HG03342 (cell line): ENCODE data around the gene CNKSR1.

ENCODE experiments used
- ATAC-seq: cut with Tn5 transposase; IDR thresholded peaks from one replicate; pipeline ENCODE4 v1.9.1; 2021; ENCODE audit warnings: mild to moderate bottlenecking, moderate library complexity; ENCODE audit not compliant: unreplicated experiment

Gene CNKSR1

GRCh38 chr1:26182383-26182696 lies 5.0 kb downstream of the CNKSR1 start:
- ATAC-seq = no peak

DNA sequence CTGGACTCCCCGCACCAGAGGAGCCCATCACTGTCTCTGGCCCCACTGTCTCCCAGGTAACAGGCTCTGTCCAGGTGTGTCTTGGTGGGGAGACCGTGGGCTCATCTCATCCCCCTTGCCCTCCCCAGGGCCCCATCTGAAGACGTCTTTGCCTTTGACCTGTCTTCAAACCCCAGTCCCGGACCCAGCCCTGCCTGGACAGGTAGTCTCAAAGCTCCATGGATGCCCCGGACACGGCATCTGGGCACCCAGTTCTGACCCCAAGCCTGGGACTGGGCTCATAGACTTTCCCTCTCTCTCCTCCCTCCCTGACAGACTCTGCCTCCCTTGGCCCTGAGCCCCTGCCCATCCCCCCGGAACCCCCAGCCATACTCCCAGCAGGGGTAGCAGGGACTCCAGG lies 6.8 kb downstream of the CNKSR1 start:
- ATAC-seq = no peak

DNA sequence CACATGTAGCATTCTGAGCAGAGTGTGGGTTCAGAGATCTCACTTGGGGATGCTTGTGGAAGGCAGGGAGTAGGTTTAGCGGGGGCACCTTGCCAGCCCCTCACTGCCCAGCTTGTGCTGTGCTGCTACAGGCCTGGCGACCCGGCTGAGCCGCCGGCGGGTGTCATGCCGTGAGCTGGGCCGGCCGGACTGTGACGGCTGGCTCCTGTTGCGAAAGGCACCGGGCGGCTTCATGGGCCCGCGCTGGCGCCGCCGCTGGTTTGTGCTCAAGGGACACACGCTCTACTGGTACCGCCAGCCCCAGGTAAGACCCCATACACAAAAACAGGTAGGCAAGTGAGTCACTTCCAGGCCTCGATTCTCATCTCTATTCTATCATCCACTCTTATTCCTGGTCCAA lies 7.6 kb downstream of the CNKSR1 start:
- no peak for ATAC-seq

DNA sequence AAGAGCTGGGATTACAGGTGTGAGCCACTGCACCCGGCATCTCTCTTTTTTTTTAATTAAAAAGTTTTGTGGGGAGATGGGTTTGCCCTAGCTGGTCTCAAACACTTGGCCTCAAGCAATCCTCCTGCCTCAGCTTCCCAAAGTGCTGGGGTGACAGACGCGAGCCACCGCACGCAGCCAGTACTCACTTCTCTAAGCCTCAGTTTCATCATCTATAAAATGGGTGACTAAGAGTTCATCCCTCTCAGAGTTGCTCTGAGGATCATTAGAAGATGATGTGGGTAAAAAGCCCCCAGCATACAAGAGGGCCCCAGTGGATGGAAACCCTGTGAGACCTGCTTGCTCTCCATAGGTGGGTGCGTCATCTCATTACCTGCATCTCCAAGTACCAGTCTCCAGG lies 10.6 kb downstream of the CNKSR1 start:
- no peak for ATAC-seq

- ATAC-seq = no peak
Measured at GRCh38 chr1:26188477-26188876, 11.2 kb downstream of the CNKSR1 start.

DNA sequence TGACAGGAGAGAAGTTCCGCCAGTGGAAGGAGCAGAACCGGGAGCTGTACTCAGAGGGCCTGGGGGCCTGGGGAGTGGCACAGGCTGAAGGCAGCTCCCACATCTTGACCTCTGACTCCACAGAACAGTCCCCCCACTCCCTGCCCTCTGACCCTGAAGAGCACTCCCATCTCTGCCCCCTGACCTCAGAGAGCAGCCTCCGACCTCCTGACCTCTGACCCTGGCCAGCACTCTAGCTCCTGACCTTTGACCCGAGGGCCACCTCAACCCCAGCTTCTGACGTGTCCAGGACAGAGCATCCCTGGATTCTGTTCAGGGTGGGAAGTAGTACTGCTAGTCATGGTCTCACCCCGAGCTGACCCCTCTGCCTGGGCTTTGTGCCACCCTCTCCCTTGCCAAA lies 12.0 kb downstream of the CNKSR1 start:
- no peak for ATAC-seq

DNA sequence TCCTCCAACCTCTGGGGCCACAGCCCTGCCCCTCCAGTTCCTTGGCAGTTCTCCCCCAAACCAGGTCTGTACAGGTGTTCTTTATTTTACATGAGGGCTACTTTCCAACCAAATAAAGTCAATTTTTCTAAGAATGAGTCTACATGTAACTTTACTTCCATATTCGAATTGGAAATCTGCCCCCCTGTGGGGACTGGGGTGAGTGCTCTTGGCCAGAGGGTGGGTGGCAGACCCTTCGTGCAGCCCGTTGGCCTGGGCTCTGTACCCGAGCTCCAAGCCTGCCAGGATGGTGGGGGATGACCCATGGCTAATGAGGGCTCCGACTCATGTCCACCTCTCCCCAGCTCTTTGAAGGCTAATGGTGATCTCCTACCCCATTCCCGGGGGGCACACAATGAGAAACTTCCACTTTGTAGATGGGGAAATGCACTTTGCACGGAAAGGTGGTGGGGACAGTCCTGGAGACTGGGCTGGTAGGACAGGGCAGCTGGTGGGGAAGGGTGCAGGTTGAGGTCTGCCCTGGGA lies 12.5 kb downstream of the CNKSR1 start:
- no peak for ATAC-seq

- no peak for ATAC-seq
Measured at GRCh38 chr1:26190373-26190987, 13.2 kb downstream of the CNKSR1 start, which contains the start of gene CATSPER4. Gene CATSPER4, plus strand, starts transcription at chr1:26190602. Its CDS starts 26 bp downstream, at chr1:26190628.

DNA sequence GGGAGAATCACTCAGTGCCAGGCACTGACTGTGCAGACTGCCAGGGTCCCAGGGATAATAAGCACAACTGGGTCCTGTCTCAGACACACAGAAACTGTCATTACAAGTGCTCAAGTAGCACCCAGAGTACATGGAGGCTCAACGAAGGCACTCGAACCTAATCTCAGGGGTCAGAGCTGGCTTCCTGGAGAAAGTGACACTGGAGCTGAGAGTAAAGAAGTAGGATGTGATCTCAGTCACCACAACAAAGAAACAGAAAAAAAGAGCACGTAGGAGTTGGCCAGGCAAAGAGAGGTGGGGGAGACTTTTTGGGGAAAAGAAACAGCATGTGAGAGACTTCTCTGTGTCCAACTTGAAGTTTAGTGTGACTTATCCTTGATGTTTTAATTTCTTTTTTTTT lies 14.4 kb downstream of the CNKSR1 start:
- ATAC-seq = no peak

DNA sequence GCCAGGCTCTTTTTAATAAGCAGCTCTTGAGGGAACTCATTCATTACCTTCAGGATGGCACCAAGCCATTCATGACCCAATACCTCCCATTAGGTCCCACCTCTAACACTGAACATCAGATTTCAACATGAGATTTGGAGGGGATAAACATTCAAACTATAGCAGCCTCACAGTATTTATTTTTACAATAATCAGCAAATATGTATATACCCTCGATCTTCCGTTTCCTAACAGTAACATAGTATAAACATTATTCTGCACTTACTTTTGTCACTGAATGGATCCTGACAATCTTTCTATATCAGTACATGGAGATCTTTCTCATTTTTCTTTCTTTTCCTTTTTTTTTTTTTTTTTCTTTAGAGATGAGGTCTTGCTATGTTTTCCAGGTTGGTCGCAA lies 18.5 kb downstream of the CNKSR1 start:
- ATAC-seq = no peak

DNA sequence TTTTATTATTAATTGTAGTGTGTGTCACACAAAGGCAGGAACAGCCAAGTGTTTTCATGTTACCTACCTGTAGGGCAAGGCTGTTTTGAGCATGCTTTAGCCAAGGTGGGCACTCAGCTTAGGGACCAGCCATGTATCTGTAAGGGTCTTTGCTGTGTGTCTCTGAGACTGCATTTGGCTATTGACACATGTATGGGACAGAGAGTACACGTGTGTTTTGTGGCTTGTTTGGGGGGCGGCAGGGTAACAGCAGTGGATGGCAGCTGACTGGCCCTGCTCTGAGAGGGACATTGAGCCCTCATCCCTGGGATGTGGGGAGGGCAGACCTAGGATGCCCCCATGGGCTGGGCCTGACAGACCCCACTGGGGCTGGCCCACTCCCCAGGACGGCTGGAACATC lies 20.0 kb downstream of the CNKSR1 start:
- ATAC-seq = no peak

GRCh38 chr1:26197813-26198212 lies 20.5 kb downstream of the CNKSR1 start:
- no peak for ATAC-seq

- ATAC-seq = no peak
Measured at GRCh38 chr1:26200413-26200812, 23.1 kb downstream of the CNKSR1 start.

- no peak for ATAC-seq
Measured at GRCh38 chr1:26203642-26204318, 26.5 kb downstream of the CNKSR1 start.

DNA sequence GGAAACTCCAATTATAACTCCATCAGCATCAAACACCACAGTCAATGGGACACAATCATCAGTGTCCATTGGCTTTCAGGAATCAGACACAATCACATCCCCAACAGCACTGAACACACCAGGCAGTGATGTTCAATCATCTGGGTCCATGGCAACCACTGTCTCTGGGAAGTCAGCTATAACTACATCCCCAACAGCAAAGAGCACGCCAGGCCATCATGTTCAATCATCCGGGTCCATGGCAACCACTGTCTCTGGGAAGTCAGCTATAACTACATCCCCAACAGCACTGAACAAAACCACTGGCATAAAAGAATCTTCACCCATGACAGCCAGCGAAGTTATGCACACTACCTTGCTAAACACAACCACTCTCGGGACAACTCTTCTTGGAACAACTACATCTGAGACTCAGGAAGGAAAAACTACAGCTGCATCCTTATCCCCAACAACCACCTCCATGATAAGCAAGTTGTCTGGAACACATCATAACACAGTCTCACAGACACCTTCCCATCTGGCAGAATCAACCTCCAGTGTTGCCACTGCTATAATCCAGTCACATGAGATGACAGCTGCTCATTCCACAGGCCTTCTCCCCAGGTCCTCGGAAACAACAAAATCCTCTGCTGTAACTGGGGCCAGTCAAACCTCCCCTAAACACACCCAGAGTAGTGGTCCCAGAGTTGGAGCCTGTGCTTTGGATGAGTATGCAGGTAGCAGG lies 33.0 kb downstream of the CNKSR1 start:
- no peak for ATAC-seq

GRCh38 chr1:26212726-26213125 lies 35.4 kb downstream of the CNKSR1 start:
- no peak for ATAC-seq

- no peak for ATAC-seq
Measured at GRCh38 chr1:26213335-26213905, 36.1 kb downstream of the CNKSR1 start.

DNA sequence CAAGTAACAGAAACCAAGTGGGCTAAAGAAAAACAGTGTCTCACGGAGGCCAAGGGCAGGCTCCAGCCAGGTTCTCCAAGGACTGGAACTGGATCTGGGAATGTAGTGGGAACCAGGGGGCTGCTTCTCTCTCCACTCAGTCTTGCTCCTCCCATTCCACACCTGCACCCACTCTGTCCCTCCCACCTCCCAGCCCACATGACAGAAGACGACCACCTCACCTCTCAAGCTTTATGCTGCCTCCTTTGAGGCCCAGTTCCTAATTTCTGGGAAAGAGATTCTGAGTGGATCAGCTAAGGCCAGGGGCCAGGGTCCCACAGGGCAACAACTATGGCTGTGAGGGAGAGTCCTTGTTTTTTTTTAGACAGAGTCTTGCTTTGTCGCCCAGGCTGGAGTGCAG lies 38.0 kb downstream of the CNKSR1 start:
- ATAC-seq = no peak

- ATAC-seq = no peak
Measured at GRCh38 chr1:26218906-26219494, 41.7 kb downstream of the CNKSR1 start.

DNA sequence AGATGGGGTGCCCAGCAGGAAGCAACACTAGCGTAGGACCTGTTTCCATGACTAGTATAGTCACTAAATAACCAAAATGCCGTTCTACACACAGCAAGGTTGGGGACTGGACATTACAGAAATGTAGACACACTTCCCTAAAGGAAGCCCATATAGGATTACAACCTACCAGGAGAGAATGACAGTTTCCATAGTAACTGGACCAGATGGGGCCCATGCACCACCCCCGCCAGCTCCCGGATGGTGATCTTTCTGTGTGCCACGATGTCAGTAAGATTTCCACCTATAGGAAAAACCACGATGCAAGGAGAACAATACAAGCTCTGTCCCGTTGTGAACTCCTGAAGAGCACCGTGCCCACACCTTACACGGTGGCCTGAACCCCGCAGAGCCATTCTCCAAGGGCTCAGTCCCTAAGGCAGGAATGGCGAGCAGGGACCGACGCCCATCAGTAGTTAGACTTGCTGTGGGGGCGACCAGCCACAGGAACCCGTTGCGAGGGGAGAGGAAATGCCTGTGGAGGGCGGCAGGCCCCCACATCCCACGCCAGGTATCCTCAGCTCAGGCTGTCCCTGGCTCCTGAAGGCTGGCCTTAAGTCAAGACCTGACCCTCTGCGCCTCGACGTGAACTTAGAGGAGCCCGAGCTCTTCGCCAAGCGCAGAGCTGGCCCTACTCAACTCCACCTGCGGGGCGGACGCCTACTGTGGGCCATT lies 43.1 kb downstream of the CNKSR1 start:
- no peak for ATAC-seq

DNA sequence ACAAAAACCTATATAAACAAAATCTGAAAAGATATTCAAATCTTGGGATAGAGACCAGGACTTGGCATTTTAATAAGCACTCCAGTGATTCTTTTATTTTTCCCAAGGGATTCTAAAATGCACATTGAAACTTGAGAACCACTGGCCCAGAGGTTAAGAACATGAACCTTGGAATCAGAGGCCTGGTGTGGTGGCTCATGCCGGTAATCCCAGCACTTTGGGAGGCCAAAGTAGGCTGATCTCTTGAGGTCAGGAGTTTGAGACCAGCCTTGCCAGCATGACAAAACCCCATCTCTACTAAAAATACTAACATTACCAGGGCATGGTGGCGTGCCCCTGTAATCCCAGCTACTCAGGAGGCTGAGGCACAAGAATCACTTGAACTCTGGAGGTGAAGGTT lies 43.8 kb downstream of the CNKSR1 start:
- ATAC-seq = no peak
